SK-N-SH treated with all-trans-retinoic acid at 6 μM for 48 hours (cell line): Measurements from ENCODE around the gene SYNDIG1.

Experiments
- ATAC-seq: fragments of 200-7000 bp; cut with Tn5 transposase; 3 replicates; pipeline ENCODE4 v1.9.1; 2020; ENCODE audit warnings: mild to moderate bottlenecking, moderate library complexity
- ARNTL ChIP-seq: fragments of 450-650 bp; formaldehyde crosslinking; IDR thresholded peaks from 2 replicates; pipeline ENCODE4 v1.5.0; 2020; ENCODE audit warnings: low read depth, mild to moderate bottlenecking, moderate library complexity, borderline replicate concordance
- BACH2 ChIP-seq: fragments of 250-450 bp; sonication (Bioruptor Pico); IDR thresholded peaks from 2 replicates; pipeline ENCODE4 v1.9.0; 2021; ENCODE audit warnings: mild to moderate bottlenecking, borderline replicate concordance
- CREB5 ChIP-seq: fragments of 250-450 bp; sonication (Bioruptor Pico); IDR thresholded peaks from 2 replicates; pipeline ENCODE4 v1.5.1; 2020; ENCODE audit warnings: low read depth, mild to moderate bottlenecking, moderate library complexity
- CSDC2 ChIP-seq: fragments of 250-450 bp; sonication (Bioruptor Pico); IDR thresholded peaks from 2 replicates; pipeline ENCODE4 v1.5.0; 2020; ENCODE audit warnings: mild to moderate bottlenecking, moderate library complexity
- ESRRG ChIP-seq: fragments of 250-450 bp; sonication (Bioruptor Pico); IDR thresholded peaks from 2 replicates; pipeline ENCODE4 v1.6.1; 2021; ENCODE audit warnings: mild to moderate bottlenecking
- GLIS3 ChIP-seq: fragments of 250-450 bp; sonication (Bioruptor Pico); IDR thresholded peaks from 2 replicates; pipeline ENCODE4 v1.5.0; 2020; ENCODE audit warnings: mild to moderate bottlenecking, moderate library complexity
- ISL1 ChIP-seq: fragments of 250-450 bp; sonication (Bioruptor Pico); IDR thresholded peaks from 2 replicates; pipeline ENCODE4 v2.1.2; 2022; ENCODE audit warnings: mild to moderate bottlenecking, moderate library complexity
- OSR1 ChIP-seq: fragments of 250-450 bp; sonication (Bioruptor Pico); IDR thresholded peaks from 2 replicates; pipeline ENCODE4 v1.8.0; 2022; ENCODE audit warnings: moderate library complexity, mild to moderate bottlenecking, inconsistent platforms
- POU6F1 ChIP-seq: fragments of 250-450 bp; sonication (Bioruptor Pico); IDR thresholded peaks from 2 replicates; pipeline ENCODE4 v1.8.0; 2021; ENCODE audit warnings: low read depth, mild to moderate bottlenecking, moderate library complexity, borderline replicate concordance
- RARB ChIP-seq: fragments of 250-450 bp; sonication (Bioruptor Pico); IDR thresholded peaks from 2 replicates; pipeline ENCODE4 v1.8.0; 2021; ENCODE audit warnings: mild to moderate bottlenecking, moderate library complexity
- SNAI2 ChIP-seq: fragments of 250-450 bp; sonication (Bioruptor Pico); IDR thresholded peaks from 2 replicates; pipeline ENCODE4 v1.5.0; 2020; ENCODE audit warnings: mild to moderate bottlenecking, moderate library complexity
- TCF4 ChIP-seq: fragments of 250-450 bp; sonication (Bioruptor Pico); IDR thresholded peaks from 2 replicates; pipeline ENCODE4 v1.8.0; 2021; ENCODE audit warnings: mild to moderate bottlenecking, moderate library complexity, borderline replicate concordance
- TOX ChIP-seq: fragments of 250-450 bp; sonication (Bioruptor Pico); IDR thresholded peaks from 2 replicates; pipeline ENCODE4 v1.8.0; 2021; ENCODE audit warnings: mild to moderate bottlenecking, moderate library complexity, borderline replicate concordance
- TSHZ2 ChIP-seq: fragments of 250-450 bp; sonication (Bioruptor Pico); IDR thresholded peaks from 2 replicates; pipeline ENCODE4 v1.5.0; 2020; ENCODE audit warnings: mild to moderate bottlenecking, moderate library complexity
- ZC3H10 ChIP-seq: fragments of 250-450 bp; sonication (Bioruptor Pico); IDR thresholded peaks from 2 replicates; pipeline ENCODE4 v1.5.1; 2021; ENCODE audit warnings: mild to moderate bottlenecking, moderate library complexity
- ZFP3 ChIP-seq: fragments of 250-450 bp; sonication (Bioruptor Pico); IDR thresholded peaks from 2 replicates; pipeline ENCODE4 v1.5.0; 2020; ENCODE audit warnings: mild to moderate bottlenecking, moderate library complexity
- ZNF565 ChIP-seq: fragments of 450-650 bp; formaldehyde crosslinking; conservative IDR thresholded peaks from 2 replicates; pipeline ENCODE4 v1.5.0; 2020; ENCODE audit warnings: low read depth, mild to moderate bottlenecking, moderate library complexity
- ZNF70 ChIP-seq: fragments of 450-650 bp; formaldehyde crosslinking; IDR thresholded peaks from 2 replicates; pipeline ENCODE4 v1.5.0; 2020; ENCODE audit warnings: mild to moderate bottlenecking, moderate library complexity
- ZNF8 ChIP-seq: fragments of 450-650 bp; formaldehyde crosslinking; IDR thresholded peaks from 2 replicates; pipeline ENCODE4 v1.5.0; 2020; ENCODE audit warnings: mild to moderate bottlenecking, moderate library complexity

The SYNDIG1 gene

GRCh38 chr20:24704899-24705298, 235.5 kb downstream of the SYNDIG1 start:
- ATAC-seq, result no peak
- TF ChIP-seq ARNTL (CRISPR knock-in tag) (no peak), BACH2 (CRISPR knock-in tag) (no peak), ZC3H10 (CRISPR knock-in tag) (no peak), POU6F1 (CRISPR knock-in tag) (no peak), TSHZ2 (CRISPR knock-in tag) (no peak), CREB5 (no peak), ISL1 (CRISPR knock-in tag) (no peak), ZFP3 (CRISPR knock-in tag) (no peak), ZNF70 (no peak), ZNF8 (no peak), SNAI2 (no peak)

GRCh38 chr20:24705486-24705885, 236.1 kb downstream of the SYNDIG1 start:
- TF ChIP-seq TOX (CRISPR knock-in tag), result no peak
- TF ChIP-seq GLIS3, result no peak
- no peak for TF ChIP-seq ZNF70
- TF ChIP-seq ZC3H10 (CRISPR knock-in tag), result no peak
- no peak for TF ChIP-seq SNAI2
- no peak for TF ChIP-seq OSR1 (CRISPR knock-in tag)
- TF ChIP-seq TCF4 (CRISPR knock-in tag), result no peak
- no peak for TF ChIP-seq RARB (CRISPR knock-in tag)
- no peak for TF ChIP-seq ARNTL (CRISPR knock-in tag)
- no peak for TF ChIP-seq BACH2 (CRISPR knock-in tag)
- TF ChIP-seq ESRRG (CRISPR knock-in tag), result no peak
- TF ChIP-seq ZNF8, result no peak
- TF ChIP-seq ZNF565 (CRISPR knock-in tag), result no peak
- no peak for TF ChIP-seq TSHZ2 (CRISPR knock-in tag)
- no peak for TF ChIP-seq ZFP3 (CRISPR knock-in tag)
- TF ChIP-seq CSDC2 (CRISPR knock-in tag), result no peak
- no peak for TF ChIP-seq ISL1 (CRISPR knock-in tag)
- TF ChIP-seq POU6F1 (CRISPR knock-in tag), result no peak
- no peak for ATAC-seq
